ENCODE measurements around the gene ORAI3.

DNA sequence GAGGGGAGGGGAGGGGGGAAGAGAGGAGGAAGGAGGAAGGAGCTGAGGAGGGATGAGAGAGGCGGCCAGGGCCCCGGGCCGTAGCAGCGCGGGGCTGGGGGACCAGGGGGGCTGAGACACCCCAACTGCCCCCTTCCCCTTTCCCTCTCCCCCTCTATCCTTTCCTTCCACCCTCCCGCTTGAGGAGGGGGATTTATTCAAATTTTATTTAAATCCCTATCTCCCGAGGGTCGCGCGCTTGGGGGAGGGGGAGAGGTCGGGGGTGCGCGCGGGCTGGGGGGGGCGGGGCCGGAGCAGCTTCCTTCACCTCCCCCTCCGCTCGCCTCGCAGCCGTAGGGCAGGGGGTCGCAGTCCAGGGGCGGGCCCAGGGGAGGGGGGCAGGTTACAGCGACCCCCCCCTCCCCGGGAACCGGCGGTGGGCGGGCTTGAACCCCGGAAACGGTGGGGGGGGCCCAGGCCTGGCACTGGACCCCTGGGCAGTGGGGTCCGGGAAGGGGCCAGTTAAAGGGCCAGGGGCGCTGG is 25.3 kb upstream of the ORAI3 start, which contains the start of gene FBXL19:
- TF ChIP-seq, protein P1, sequence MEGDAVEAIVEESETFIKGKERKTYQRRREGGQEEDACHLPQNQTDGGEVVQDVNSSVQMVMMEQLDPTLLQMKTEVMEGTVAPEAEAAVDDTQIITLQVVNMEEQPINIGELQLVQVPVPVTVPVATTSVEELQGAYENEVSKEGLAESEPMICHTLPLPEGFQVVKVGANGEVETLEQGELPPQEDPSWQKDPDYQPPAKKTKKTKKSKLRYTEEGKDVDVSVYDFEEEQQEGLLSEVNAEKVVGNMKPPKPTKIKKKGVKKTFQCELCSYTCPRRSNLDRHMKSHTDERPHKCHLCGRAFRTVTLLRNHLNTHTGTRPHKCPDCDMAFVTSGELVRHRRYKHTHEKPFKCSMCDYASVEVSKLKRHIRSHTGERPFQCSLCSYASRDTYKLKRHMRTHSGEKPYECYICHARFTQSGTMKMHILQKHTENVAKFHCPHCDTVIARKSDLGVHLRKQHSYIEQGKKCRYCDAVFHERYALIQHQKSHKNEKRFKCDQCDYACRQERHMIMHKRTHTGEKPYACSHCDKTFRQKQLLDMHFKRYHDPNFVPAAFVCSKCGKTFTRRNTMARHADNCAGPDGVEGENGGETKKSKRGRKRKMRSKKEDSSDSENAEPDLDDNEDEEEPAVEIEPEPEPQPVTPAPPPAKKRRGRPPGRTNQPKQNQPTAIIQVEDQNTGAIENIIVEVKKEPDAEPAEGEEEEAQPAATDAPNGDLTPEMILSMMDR (IDR thresholded peaks at IDR 0.05) = no peak
- TF ChIP-seq SP1 (CRISPR knock-in tag; conservative IDR thresholded peaks at IDR 0.05) (no peak), IRF2 (CRISPR knock-in tag; IDR thresholded peaks at IDR 0.05; ENCODE audit: borderline replicate concordance, low read depth) (no peak)

Measured in WTC11 (cell line).